ENCODE measurements around the gene LRCH4.
"Not testable (repeated sequence)": the region's sequence is repeated elsewhere in the genome, so short reads cannot be mapped to it uniquely, and the experiment has no call there.

- TF ChIP-seq CTCF (IDR thresholded peaks at IDR 0.05); EZH2 (IDR thresholded peaks at IDR 0.05; ENCODE audit: borderline replicate concordance, insufficient read depth, low read depth, low read length, poor library complexity, severe bottlenecking): not testable (repeated sequence)
Observed at GRCh38 chr7:100536695-100537094, 49.2 kb downstream of the LRCH4 start.
